ENCODE measurements around the gene ARHGAP10. TPM values are rescaled to one million over a fixed set of nuclear protein-coding genes. Genes with fewer than 3 reads are reported as not detected.

Gene ARHGAP10
- total RNA-seq, 4 donors from 2014 or later, result 186 to 296 (median 192) TPM

DNA sequence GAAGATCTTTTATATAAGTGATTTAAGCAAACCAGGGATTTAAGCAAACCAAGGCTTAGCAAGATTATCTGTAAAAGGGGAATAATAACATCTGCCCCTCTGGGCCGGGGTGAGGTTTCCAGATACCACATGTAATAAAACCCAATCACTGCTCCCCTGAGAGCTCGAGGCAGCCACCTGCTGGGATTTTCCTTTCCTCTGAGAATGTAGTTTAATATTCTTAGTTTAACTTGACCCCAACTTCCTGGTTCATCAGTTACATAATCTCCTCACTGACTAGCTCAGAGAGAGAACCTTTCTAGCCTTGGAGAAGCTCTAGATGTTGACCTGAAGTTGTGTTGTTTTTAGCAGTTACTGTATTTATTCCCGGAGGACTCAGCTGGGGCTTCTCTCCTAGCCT, 322.4 kb downstream of the ARHGAP10 start:
- Histone ChIP-seq H3K4me1 (peaks cover 41 to 69% (median 66%) of the 10 kb centered on the region in 4 donors), H3K36me3 (peaks cover 0 to 15% (median 2%) of the 10 kb centered on the region in 4 donors), H3K9me3 (no peaks in the 10 kb centered on the region), H3K27ac (replicated peaks in 1 of 4) (no peak overlapping the region), H3K27me3 (no peaks in the 10 kb centered on the region), H3K4me3 (no peak overlapping the region)
- intact Hi-C loops (cut with DNase I), result no loop called here
- no peak for TF ChIP-seq EP300 (IDR thresholded peaks at IDR 0.05)
- TF ChIP-seq CTCF (IDR thresholded peaks at IDR 0.05), result no peak
- TF ChIP-seq POLR2AphosphoS5 (IDR thresholded peaks at IDR 0.05), result no peak
- DNase-seq (ENCODE audit: extremely low spot score), result no peak
- WGBS, result 47% methylated on average over 3 of the region's 3 CpGs

DNA sequence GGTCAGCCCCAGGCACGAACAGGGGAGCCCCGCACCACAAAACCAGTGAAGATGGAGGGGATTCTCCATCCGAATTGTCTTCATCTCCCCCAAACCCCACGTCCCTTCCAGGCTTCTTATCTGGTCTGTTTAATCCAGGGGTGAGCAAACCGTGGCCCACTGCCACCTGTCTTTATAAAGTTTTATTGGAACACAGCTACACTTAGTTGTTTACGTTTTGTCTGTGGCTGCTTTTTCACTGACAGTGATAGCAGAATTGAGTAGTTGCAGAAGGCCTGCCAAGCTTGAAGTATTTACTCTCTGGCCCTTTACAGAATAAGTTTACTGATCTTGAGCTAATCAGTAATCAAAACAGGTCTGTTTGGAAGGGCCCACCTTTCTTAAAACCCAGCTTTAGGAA, 324.0 kb downstream of the ARHGAP10 start:
- WGBS, result 93% methylated on average over 6 of the region's 6 CpGs
- no peak overlapping the region for H3K27ac ChIP-seq (replicated peaks in 1 of 4)

DNA sequence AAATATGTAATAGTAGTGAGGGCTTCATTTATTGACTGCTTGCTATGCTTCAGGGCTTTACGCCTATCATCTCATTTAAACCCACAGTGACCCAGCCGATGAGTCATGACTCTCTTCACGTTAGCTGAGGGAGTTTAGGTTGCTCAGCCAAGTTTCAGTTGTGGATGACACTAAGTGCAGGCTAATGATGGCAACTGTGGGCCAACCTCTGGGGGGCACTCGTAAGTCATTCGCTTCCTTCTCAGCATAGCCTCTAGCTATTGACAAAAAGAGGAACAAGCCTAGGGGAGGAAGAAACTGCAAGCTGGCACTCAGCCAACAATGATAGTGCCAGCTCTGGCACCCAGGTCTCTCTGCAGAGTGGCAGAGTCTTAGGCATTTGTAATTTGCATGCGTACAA, 325.0 kb downstream of the ARHGAP10 start:
- H3K27me3 ChIP-seq, result no peaks in the 10 kb centered on the region
- no peak for DNase-seq (ENCODE audit: extremely low spot score)
- no peak overlapping the region for H3K27ac ChIP-seq (replicated peaks in 1 of 4)
- H3K4me1 ChIP-seq, result peaks cover 44 to 75% (median 70%) of the 10 kb centered on the region in 4 donors
- 67% methylated on average over 6 of the region's 6 CpGs for WGBS
- H3K9me3 ChIP-seq, result no peaks in the 10 kb centered on the region
- no peak for TF ChIP-seq EP300 (IDR thresholded peaks at IDR 0.05)
- TF ChIP-seq POLR2AphosphoS5 (IDR thresholded peaks at IDR 0.05), result peak in 1 of 2 donors; percentile 20
- no peak for TF ChIP-seq POLR2A (IDR thresholded peaks at IDR 0.05; ENCODE audit: low read depth)
- TF ChIP-seq CTCF (IDR thresholded peaks at IDR 0.05), result peak in 1 of 3 experiments; percentile 7
- no peak overlapping the region for H3K4me3 ChIP-seq
- intact Hi-C loops (cut with DNase I), result no loop called here
- H3K36me3 ChIP-seq, result peaks cover 0 to 13% (median 2%) of the 10 kb centered on the region in 4 donors

More for the DNA sequence above, 324.0 kb downstream of the ARHGAP10 start:
- H3K4me1 ChIP-seq, result peaks cover 41 to 77% (median 74%) of the 10 kb centered on the region in 4 donors
- H3K27me3 ChIP-seq, result no peaks in the 10 kb centered on the region
- no peak overlapping the region for H3K4me3 ChIP-seq
- intact Hi-C loops (cut with DNase I), result no loop called here
- TF ChIP-seq POLR2A (IDR thresholded peaks at IDR 0.05; ENCODE audit: low read depth) (no peak), EP300 (IDR thresholded peaks at IDR 0.05) (no peak), POLR2AphosphoS5 (IDR thresholded peaks at IDR 0.05) (no peak), CTCF (IDR thresholded peaks at IDR 0.05) (no peak)
- peaks cover 0 to 13% (median 2%) of the 10 kb centered on the region in 4 donors for H3K36me3 ChIP-seq
- DNase-seq (ENCODE audit: extremely low spot score), result no peak
- H3K9me3 ChIP-seq, result no peaks in the 10 kb centered on the region

GRCh38 chr4:148057516-148057915, 325.6 kb downstream of the ARHGAP10 start:
- Histone ChIP-seq H3K27me3 (no peaks in the 10 kb centered on the region), H3K4me3 (no peak overlapping the region), H3K9me3 (no peaks in the 10 kb centered on the region), H3K27ac (replicated peaks in 1 of 4) (no peak overlapping the region), H3K4me1 (peaks cover 40 to 72% (median 65%) of the 10 kb centered on the region in 4 donors), H3K36me3 (peaks cover 0 to 16% (median 2%) of the 10 kb centered on the region in 4 donors)
- intact Hi-C loops (cut with DNase I), result no loop called here
- no peak for TF ChIP-seq EP300 (IDR thresholded peaks at IDR 0.05)
- TF ChIP-seq POLR2AphosphoS5 (IDR thresholded peaks at IDR 0.05), result no peak
- TF ChIP-seq CTCF (IDR thresholded peaks at IDR 0.05), result no peak
- no peak for TF ChIP-seq POLR2A (IDR thresholded peaks at IDR 0.05; ENCODE audit: low read depth)
- DNase-seq (ENCODE audit: extremely low spot score), result no peak
- WGBS, result 96% methylated on average over 4 of the region's 5 CpGs

All from esophagus muscularis mucosa (tissue), 4 donors.